ENCODE measurements around the gene CFAP52. TPM values are rescaled to one million over a fixed set of nuclear protein-coding genes. Genes with fewer than 3 reads are reported as not detected.
"Not testable (repeated sequence)": the region's sequence is repeated elsewhere in the genome, so short reads cannot be mapped to it uniquely, and the experiment has no call there.

Gene CFAP52
- total and polyA plus RNA-seq, 2 experiments from 2014 or later, result not detected

- H3K4me3 Mint-ChIP-seq; H3F3A ChIP-seq (replicated peaks; ENCODE audit: low read depth); H3K9me2 ChIP-seq (ENCODE audit: insufficient read depth); H3K27me3 Mint-ChIP-seq (ENCODE audit: insufficient read depth, low read depth, poor library complexity); H3K27ac ChIP-seq (ENCODE audit: low read depth); H3K27ac Mint-ChIP-seq; ATAC-seq; H3K9me3 Mint-ChIP-seq; H3K4me2 ChIP-seq; DNase-seq (ENCODE audit: low spot score); H2AFZ ChIP-seq; H3K4me1 ChIP-seq (ENCODE audit: insufficient read depth); H3K4me1 Mint-ChIP-seq; H3K4me3 ChIP-seq; H3K27me3 ChIP-seq (ENCODE audit: insufficient read depth); H3K36me3 ChIP-seq (ENCODE audit: insufficient read depth); H4K20me1 ChIP-seq (replicated peaks; ENCODE audit: insufficient read depth): not testable (repeated sequence)
- peaks cover 14% of the 10 kb centered on the region for H3K36me3 Mint-ChIP-seq (ENCODE audit: low read depth)
- peaks cover 15% of the 10 kb centered on the region for H3K79me2 ChIP-seq (replicated peaks; ENCODE audit: insufficient read depth)
These were observed 9.7 kb upstream of the CFAP52 start for GRCh38 chr17:9566739-9567138.

- Histone ChIP-seq H2AFZ (no peak overlapping the region), H3K36me3 (ENCODE audit: insufficient read depth) (0 out of 2 replicates have a peak, but pooled peaks cover 10% of the 10 kb centered on the region), H3K9me2 (ENCODE audit: insufficient read depth) (no peaks in the 10 kb centered on the region), H3K27me3 (ENCODE audit: insufficient read depth) (no peaks in the 10 kb centered on the region), H3K27ac (ENCODE audit: low read depth) (no peak overlapping the region), H3K4me2 (no peak overlapping the region), H4K20me1 (replicated peaks; ENCODE audit: insufficient read depth) (no peaks in the 10 kb centered on the region; the same call in 1 of the 2 replicates), H3K4me1 (ENCODE audit: insufficient read depth) (no peaks in the 10 kb centered on the region), H3K4me3 (no peak overlapping the region), H3F3A (replicated peaks; ENCODE audit: low read depth) (no peaks in the 10 kb centered on the region), H3K79me2 (replicated peaks; ENCODE audit: insufficient read depth) (peaks cover 15% of the 10 kb centered on the region)
- no peaks in the 10 kb centered on the region for H3K4me1 Mint-ChIP-seq
- ATAC-seq, result no peak
- H3K4me3 Mint-ChIP-seq, result no peak overlapping the region
- H3K27ac Mint-ChIP-seq, result no peak overlapping the region
- peaks cover 2% of the 10 kb centered on the region for H3K27me3 Mint-ChIP-seq (ENCODE audit: insufficient read depth, low read depth, poor library complexity)
- no peak for DNase-seq (ENCODE audit: low spot score)
- no peaks in the 10 kb centered on the region for H3K9me3 Mint-ChIP-seq
- H3K36me3 Mint-ChIP-seq (ENCODE audit: low read depth), result peaks cover 10% of the 10 kb centered on the region
- TF ChIP-seq STAT1 (IDR thresholded peaks at IDR 0.05; ENCODE audit: unreplicated experiment), result no peak
- TF ChIP-seq, protein P1, sequence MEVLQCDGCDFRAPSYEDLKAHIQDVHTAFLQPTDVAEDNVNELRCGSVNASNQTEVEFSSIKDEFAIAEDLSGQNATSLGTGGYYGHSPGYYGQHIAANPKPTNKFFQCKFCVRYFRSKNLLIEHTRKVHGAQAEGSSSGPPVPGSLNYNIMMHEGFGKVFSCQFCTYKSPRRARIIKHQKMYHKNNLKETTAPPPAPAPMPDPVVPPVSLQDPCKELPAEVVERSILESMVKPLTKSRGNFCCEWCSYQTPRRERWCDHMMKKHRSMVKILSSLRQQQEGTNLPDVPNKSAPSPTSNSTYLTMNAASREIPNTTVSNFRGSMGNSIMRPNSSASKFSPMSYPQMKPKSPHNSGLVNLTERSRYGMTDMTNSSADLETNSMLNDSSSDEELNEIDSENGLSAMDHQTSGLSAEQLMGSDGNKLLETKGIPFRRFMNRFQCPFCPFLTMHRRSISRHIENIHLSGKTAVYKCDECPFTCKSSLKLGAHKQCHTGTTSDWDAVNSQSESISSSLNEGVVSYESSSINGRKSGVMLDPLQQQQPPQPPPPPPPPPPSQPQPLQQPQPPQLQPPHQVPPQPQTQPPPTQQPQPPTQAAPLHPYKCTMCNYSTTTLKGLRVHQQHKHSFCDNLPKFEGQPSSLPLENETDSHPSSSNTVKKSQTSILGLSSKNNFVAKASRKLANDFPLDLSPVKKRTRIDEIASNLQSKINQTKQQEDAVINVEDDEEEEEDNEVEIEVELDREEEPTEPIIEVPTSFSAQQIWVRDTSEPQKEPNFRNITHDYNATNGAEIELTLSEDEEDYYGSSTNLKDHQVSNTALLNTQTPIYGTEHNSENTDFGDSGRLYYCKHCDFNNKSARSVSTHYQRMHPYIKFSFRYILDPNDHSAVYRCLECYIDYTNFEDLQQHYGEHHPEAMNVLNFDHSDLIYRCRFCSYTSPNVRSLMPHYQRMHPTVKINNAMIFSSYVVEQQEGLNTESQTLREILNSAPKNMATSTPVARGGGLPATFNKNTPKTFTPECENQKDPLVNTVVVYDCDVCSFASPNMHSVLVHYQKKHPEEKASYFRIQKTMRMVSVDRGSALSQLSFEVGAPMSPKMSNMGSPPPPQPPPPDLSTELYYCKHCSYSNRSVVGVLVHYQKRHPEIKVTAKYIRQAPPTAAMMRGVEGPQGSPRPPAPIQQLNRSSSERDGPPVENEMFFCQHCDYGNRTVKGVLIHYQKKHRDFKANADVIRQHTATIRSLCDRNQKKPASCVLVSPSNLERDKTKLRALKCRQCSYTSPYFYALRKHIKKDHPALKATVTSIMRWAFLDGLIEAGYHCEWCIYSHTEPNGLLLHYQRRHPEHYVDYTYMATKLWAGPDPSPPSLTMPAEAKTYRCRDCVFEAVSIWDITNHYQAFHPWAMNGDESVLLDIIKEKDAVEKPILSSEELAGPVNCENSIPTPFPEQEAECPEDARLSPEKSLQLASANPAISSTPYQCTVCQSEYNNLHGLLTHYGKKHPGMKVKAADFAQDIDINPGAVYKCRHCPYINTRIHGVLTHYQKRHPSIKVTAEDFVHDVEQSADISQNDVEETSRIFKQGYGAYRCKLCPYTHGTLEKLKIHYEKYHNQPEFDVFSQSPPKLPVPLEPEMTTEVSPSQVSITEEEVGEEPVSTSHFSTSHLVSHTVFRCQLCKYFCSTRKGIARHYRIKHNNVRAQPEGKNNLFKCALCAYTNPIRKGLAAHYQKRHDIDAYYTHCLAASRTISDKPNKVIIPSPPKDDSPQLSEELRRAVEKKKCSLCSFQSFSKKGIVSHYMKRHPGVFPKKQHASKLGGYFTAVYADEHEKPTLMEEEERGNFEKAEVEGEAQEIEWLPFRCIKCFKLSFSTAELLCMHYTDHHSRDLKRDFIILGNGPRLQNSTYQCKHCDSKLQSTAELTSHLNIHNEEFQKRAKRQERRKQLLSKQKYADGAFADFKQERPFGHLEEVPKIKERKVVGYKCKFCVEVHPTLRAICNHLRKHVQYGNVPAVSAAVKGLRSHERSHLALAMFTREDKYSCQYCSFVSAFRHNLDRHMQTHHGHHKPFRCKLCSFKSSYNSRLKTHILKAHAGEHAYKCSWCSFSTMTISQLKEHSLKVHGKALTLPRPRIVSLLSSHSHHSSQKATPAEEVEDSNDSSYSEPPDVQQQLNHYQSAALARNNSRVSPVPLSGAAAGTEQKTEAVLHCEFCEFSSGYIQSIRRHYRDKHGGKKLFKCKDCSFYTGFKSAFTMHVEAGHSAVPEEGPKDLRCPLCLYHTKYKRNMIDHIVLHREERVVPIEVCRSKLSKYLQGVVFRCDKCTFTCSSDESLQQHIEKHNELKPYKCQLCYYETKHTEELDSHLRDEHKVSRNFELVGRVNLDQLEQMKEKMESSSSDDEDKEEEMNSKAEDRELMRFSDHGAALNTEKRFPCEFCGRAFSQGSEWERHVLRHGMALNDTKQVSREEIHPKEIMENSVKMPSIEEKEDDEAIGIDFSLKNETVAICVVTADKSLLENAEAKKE (CRISPR knock-in tag; IDR thresholded peaks at IDR 0.05), result no peak
- TF ChIP-seq, protein P2, sequence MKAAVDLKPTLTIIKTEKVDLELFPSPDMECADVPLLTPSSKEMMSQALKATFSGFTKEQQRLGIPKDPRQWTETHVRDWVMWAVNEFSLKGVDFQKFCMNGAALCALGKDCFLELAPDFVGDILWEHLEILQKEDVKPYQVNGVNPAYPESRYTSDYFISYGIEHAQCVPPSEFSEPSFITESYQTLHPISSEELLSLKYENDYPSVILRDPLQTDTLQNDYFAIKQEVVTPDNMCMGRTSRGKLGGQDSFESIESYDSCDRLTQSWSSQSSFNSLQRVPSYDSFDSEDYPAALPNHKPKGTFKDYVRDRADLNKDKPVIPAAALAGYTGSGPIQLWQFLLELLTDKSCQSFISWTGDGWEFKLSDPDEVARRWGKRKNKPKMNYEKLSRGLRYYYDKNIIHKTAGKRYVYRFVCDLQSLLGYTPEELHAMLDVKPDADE (IDR thresholded peaks at IDR 0.05), result no peak
- TF ChIP-seq JUNB (IDR thresholded peaks at IDR 0.05; ENCODE audit: unreplicated experiment), result no peak
- no peak for TF ChIP-seq CREB1 (CRISPR knock-in tag; IDR thresholded peaks at IDR 0.05; ENCODE audit: low read depth)
- TF ChIP-seq ZNF331 (CRISPR knock-in tag; IDR thresholded peaks at IDR 0.05; ENCODE audit: low read depth), result no peak
- no peak for TF ChIP-seq EZH2phosphoT487 (IDR thresholded peaks at IDR 0.05; ENCODE audit: unreplicated experiment)
- TF ChIP-seq REST (IDR thresholded peaks at IDR 0.05; ENCODE audit: unreplicated experiment), result no peak
- TF ChIP-seq, protein P3, sequence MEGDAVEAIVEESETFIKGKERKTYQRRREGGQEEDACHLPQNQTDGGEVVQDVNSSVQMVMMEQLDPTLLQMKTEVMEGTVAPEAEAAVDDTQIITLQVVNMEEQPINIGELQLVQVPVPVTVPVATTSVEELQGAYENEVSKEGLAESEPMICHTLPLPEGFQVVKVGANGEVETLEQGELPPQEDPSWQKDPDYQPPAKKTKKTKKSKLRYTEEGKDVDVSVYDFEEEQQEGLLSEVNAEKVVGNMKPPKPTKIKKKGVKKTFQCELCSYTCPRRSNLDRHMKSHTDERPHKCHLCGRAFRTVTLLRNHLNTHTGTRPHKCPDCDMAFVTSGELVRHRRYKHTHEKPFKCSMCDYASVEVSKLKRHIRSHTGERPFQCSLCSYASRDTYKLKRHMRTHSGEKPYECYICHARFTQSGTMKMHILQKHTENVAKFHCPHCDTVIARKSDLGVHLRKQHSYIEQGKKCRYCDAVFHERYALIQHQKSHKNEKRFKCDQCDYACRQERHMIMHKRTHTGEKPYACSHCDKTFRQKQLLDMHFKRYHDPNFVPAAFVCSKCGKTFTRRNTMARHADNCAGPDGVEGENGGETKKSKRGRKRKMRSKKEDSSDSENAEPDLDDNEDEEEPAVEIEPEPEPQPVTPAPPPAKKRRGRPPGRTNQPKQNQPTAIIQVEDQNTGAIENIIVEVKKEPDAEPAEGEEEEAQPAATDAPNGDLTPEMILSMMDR (conservative IDR thresholded peaks at IDR 0.05; ENCODE audit: low read depth in 2 of 2), result no peak
- TF ChIP-seq EZH2 (IDR thresholded peaks at IDR 0.05; ENCODE audit: low read depth, unreplicated experiment), result no peak
These were observed 8.4 kb upstream of the CFAP52 start for GRCh38 chr17:9568004-9568403.
